ENCODE measurements around the gene LYST.
"Not testable (repeated sequence)": the region's sequence is repeated elsewhere in the genome, so short reads cannot be mapped to it uniquely, and the experiment has no call there.

The LYST gene

DNA sequence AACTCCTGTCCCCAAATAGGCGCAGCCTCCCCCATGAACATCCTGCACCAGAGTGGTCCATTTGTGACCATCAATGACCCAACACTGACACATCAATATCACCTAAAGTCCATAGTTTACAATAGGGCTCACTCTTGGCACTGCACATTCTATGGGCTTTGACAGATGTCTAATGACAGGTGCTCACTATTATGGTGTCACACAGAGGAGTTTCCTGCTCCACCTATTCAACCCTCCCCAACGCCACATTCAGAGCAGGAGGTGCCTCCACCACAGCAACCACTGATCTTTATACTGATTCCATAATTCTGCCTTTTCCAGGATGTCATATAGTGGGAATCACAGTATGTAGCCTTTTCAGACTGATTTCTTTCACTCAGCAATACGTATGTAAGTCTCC is 241.4 kb downstream of the LYST start:
- Histone ChIP-seq H3K27ac (replicated peaks) (no peak overlapping the region), H3K4me3 (replicated peaks; ENCODE audit: insufficient read depth, low read length) (no peak overlapping the region), H3K27me3 (ENCODE audit: insufficient read depth, poor library complexity, severe bottlenecking) (no peaks in the 10 kb centered on the region)
- DNase-seq (ENCODE audit: low read depth in 1 of 2, low spot score in 1 of 2): no peak
- TF ChIP-seq GABPA (IDR thresholded peaks at IDR 0.05; ENCODE audit: low read depth): no peak

DNA sequence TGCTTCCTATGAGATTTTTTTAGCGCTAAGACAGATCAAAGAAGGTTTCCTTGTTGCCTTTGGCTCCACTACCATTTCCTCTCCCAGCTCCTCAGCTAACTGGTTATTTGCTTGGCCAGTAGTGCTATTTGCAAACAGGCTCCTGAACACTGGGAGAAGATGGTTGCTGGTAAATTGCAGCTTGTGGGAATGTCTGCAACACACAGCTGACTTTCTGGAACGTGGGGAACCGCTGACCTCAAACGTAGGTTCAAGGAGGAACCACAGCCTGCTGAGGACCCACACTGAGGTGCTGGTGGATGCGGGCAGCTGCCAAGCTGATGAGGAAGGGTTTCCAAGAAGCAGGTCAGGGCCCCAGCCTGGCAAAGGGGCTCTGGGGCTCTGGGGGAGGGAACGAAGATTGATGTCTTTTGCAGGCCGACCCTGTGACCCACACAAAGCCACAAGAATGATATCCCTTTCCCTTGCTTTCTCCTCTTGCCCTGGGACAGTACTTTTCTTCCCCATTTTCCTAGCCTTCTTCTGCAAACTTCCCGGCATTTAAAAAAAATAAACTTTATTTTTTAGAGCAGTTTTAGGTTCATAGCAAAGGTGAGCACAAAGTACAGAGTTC is 241.9 kb downstream of the LYST start:
- DNase-seq (ENCODE audit: low read depth in 1 of 2, low spot score in 1 of 2): peak in 1 of 2 experiments; percentile 67
- no peak overlapping the region for H3K27ac ChIP-seq (replicated peaks)
- H3K4me3 ChIP-seq (replicated peaks; ENCODE audit: insufficient read depth, low read length): no peak overlapping the region

DNA sequence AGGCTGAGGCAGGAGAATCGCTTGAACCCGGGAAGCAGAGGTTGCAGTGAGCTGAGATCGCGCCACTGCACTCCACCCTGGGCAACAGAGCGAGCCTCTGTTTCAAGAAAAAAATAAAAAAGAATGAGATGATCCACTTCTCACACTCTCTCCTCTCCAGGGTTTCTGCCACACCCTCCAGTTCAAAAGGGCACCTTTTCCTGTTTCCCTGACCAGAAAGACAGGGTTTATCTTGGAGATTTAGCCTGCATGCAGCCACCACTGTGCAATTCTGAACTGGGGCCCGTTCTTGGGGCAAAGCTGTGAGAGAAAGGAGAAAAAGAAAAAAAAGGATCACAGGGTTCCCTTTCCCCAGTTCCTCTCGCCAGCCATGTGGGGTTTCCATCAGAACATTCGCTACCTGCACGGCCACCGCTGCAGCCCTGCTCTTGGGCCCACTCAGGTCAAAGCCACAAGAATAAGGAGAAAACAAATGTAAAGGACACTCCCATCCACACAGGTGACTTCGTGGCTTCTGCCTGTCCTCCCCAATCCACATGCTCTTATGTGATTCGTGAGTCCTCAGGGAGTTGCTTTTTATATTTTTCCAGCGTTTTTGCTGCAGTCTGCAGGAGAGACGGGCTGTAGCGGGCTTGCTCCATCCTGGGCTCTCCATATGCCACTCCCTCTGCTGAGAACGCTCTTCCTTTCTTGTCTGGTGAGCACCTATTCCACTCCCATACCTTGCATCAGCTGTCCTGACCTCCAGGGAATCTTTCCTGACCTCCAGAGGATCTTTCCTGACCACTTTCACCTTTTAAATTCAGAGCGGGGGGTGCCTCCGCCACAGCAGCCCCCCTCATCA is 243.5 kb downstream of the LYST start:
- no peak for TF ChIP-seq GABPA (IDR thresholded peaks at IDR 0.05; ENCODE audit: low read depth)
- TF ChIP-seq, protein P1, sequence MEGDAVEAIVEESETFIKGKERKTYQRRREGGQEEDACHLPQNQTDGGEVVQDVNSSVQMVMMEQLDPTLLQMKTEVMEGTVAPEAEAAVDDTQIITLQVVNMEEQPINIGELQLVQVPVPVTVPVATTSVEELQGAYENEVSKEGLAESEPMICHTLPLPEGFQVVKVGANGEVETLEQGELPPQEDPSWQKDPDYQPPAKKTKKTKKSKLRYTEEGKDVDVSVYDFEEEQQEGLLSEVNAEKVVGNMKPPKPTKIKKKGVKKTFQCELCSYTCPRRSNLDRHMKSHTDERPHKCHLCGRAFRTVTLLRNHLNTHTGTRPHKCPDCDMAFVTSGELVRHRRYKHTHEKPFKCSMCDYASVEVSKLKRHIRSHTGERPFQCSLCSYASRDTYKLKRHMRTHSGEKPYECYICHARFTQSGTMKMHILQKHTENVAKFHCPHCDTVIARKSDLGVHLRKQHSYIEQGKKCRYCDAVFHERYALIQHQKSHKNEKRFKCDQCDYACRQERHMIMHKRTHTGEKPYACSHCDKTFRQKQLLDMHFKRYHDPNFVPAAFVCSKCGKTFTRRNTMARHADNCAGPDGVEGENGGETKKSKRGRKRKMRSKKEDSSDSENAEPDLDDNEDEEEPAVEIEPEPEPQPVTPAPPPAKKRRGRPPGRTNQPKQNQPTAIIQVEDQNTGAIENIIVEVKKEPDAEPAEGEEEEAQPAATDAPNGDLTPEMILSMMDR (IDR thresholded peaks at IDR 0.05; ENCODE audit: insufficient read depth, low read length): no peak
- no peak for TF ChIP-seq SPI1 (IDR thresholded peaks at IDR 0.05; ENCODE audit: borderline replicate concordance, low read depth)
- TF ChIP-seq, protein P2, sequence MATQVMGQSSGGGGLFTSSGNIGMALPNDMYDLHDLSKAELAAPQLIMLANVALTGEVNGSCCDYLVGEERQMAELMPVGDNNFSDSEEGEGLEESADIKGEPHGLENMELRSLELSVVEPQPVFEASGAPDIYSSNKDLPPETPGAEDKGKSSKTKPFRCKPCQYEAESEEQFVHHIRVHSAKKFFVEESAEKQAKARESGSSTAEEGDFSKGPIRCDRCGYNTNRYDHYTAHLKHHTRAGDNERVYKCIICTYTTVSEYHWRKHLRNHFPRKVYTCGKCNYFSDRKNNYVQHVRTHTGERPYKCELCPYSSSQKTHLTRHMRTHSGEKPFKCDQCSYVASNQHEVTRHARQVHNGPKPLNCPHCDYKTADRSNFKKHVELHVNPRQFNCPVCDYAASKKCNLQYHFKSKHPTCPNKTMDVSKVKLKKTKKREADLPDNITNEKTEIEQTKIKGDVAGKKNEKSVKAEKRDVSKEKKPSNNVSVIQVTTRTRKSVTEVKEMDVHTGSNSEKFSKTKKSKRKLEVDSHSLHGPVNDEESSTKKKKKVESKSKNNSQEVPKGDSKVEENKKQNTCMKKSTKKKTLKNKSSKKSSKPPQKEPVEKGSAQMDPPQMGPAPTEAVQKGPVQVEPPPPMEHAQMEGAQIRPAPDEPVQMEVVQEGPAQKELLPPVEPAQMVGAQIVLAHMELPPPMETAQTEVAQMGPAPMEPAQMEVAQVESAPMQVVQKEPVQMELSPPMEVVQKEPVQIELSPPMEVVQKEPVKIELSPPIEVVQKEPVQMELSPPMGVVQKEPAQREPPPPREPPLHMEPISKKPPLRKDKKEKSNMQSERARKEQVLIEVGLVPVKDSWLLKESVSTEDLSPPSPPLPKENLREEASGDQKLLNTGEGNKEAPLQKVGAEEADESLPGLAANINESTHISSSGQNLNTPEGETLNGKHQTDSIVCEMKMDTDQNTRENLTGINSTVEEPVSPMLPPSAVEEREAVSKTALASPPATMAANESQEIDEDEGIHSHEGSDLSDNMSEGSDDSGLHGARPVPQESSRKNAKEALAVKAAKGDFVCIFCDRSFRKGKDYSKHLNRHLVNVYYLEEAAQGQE (IDR thresholded peaks at IDR 0.05; ENCODE audit: insufficient replicate concordance, low read depth): no peak
- TF ChIP-seq POLR2AphosphoS5 (IDR thresholded peaks at IDR 0.05; ENCODE audit: low read depth): no peak
- Histone ChIP-seq H3K27ac (replicated peaks) (no peak overlapping the region), H3K4me3 (replicated peaks; ENCODE audit: insufficient read depth, low read length) (no peak overlapping the region), H3K27me3 (ENCODE audit: insufficient read depth, poor library complexity, severe bottlenecking) (no peaks in the 10 kb centered on the region)
- DNase-seq (ENCODE audit: low read depth in 1 of 2, low spot score in 1 of 2): no peak

More for the DNA sequence above, 241.9 kb downstream of the LYST start:
- H3K27me3 ChIP-seq (ENCODE audit: insufficient read depth, poor library complexity, severe bottlenecking): no peaks in the 10 kb centered on the region
- TF ChIP-seq SPI1 (IDR thresholded peaks at IDR 0.05; ENCODE audit: borderline replicate concordance, low read depth) (no peak), GABPA (IDR thresholded peaks at IDR 0.05; ENCODE audit: low read depth) (no peak), POLR2AphosphoS5 (IDR thresholded peaks at IDR 0.05; ENCODE audit: low read depth) (no peak)
- TF ChIP-seq, protein P2 (IDR thresholded peaks at IDR 0.05; ENCODE audit: insufficient replicate concordance, low read depth): no peak
- TF ChIP-seq, protein P1 (IDR thresholded peaks at IDR 0.05; ENCODE audit: insufficient read depth, low read length): no peak

DNA sequence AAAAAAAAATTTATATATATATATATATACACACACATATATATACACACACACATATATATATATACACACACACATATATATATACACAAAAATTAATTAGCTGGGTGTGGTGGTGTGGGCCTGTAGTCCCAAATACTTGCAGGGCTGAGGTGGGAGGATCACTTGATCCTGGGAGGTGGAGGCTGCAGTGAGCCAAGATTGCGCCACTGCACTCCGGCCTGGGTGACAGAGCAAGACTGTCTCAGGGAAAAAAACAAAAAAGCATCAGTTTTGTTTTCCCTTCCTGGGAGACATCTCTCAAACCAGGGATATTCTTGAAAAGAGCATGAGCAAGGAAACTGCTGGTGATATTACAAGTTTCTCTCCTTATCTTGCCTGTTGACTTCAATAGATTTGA is 247.6 kb downstream of the LYST start:
- not testable (repeated sequence) for H3K27me3 ChIP-seq (ENCODE audit: insufficient read depth, poor library complexity, severe bottlenecking); DNase-seq (ENCODE audit: low read depth in 1 of 2, low spot score in 1 of 2); H3K4me3 ChIP-seq (replicated peaks; ENCODE audit: insufficient read depth, low read length); H3K27ac ChIP-seq (replicated peaks)
